Sigmoid colon (tissue), 4 donors: ENCODE data around the gene PRKCA.

Experiments
- CTCF ChIP-seq, 4 experiments: fragments of 450-650 bp in 3 of 4; fragments of 200-600 bp in 1 of 4; IDR thresholded peaks; one replicate each; pipeline ENCODE4 v1.5.1; 2016 to 2019; ENCODE audit warnings: antibody characterized with exemption in 4 of 4, mild to moderate bottlenecking in 3 of 4, moderate library complexity in 2 of 4
- EP300 ChIP-seq, 4 donors: sonication (generic); formaldehyde crosslinking; IDR thresholded peaks; one replicate each; pipeline ENCODE4 v1.6.1; 2017; ENCODE audit warnings: antibody characterized with exemption in 4 of 4
- POLR2A ChIP-seq, 2 donors: fragments of 450-650 bp; IDR thresholded peaks; one replicate each; pipeline ENCODE4 v1.6.1; 2016; ENCODE audit warnings: antibody characterized with exemption in 2 of 2, mild to moderate bottlenecking in 2 of 2, moderate library complexity in 2 of 2

DNA sequence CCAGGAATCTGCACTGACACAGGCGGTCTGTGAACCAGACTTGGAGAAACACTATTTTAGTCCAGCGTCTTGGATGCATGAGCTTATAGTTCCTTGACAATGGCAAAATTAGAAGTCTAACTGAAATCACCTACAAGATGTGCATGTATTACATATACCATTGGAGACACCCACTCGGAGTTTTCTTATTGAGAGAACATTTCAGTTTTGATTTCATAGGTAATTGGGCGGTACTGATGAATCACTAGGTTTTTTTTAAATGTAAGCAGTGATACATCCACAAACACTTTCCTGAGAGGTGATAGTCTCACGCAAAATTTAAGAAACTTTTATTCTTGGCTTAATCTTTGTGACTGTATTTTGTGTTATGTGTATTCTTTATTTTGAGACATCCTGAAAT, 69.8 kb downstream of the PRKCA start:
- no peak for TF ChIP-seq CTCF (IDR thresholded peaks at IDR 0.05)
- TF ChIP-seq POLR2A (IDR thresholded peaks at IDR 0.05) = no peak
- TF ChIP-seq EP300 (IDR thresholded peaks at IDR 0.05) = no peak
